Ovary (tissue), 3 donors: ENCODE data around the gene CACNA1S.

Experiments used
- CTCF ChIP-seq, 3 donors: fragments of 450-650 bp in 2 of 3; fragments of 200-600 bp in 1 of 3; IDR thresholded peaks; one replicate each; pipeline versions ENCODE4 v1.5.1 to v1.8.0; 2016 to 2022; ENCODE audit warnings: antibody characterized with exemption in 3 of 3, mild to moderate bottlenecking in 1 of 3
- POLR2A ChIP-seq: fragments of 450-650 bp; IDR thresholded peaks from one replicate; pipeline ENCODE4 v1.6.1; 2017; ENCODE audit warnings: antibody characterized with exemption, mild to moderate bottlenecking, moderate library complexity
- donor health status: DM: no; HTN: no; CAD: no.

- TF ChIP-seq CTCF (IDR thresholded peaks at IDR 0.05) (no peak), POLR2A (no peak)
These were observed 88.2 kb downstream of the CACNA1S start for GRCh38 chr1:201023920-201024624.
